Upper lobe of left lung (tissue), 4 donors: ENCODE results near the gene DGKA.

ENCODE experiments used
- EP300 ChIP-seq, 4 donors: sonication (generic); formaldehyde crosslinking; IDR thresholded peaks; one replicate each; pipeline ENCODE4 v1.5.1; 2017; ENCODE audit warnings: antibody characterized with exemption in 4 of 4, control low read depth in 2 of 4
- POLR2AphosphoS5 ChIP-seq, 2 donors: sonication (generic); formaldehyde crosslinking; IDR thresholded peaks; one replicate each; pipeline ENCODE4 v1.5.1; 2017; ENCODE audit warnings: antibody characterized with exemption in 2 of 2
- TF ChIP-seq, protein P1 (sequence below), 6 experiments: fragments of 450-650 bp in 4 of 6; fragments of 200-600 bp in 2 of 6; sonication (generic) in 2 of 6; IDR thresholded peaks; one replicate each; pipeline ENCODE4 v1.5.1; 2016 to 2019; ENCODE audit warnings: antibody characterized with exemption in 6 of 6

DNA sequence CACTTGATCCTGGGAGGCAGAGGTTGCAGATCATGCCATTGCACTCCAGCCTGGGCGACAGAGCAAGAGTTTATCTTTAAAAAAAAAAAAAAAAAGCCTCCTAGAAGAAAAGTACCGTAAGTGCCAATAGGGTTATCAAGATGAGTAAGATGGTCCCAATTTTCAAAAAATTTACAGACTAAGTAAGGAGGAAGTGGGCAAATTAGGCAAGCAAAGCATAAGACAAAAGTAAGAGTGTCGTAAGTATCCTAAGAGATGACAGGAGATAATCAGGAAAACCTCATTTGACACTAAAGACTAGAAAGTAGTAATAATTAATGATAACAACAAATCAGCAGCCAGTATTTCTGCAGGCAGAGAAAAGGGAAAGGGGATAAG, 15.5 kb upstream of the DGKA start:
- TF ChIP-seq, protein P1, sequence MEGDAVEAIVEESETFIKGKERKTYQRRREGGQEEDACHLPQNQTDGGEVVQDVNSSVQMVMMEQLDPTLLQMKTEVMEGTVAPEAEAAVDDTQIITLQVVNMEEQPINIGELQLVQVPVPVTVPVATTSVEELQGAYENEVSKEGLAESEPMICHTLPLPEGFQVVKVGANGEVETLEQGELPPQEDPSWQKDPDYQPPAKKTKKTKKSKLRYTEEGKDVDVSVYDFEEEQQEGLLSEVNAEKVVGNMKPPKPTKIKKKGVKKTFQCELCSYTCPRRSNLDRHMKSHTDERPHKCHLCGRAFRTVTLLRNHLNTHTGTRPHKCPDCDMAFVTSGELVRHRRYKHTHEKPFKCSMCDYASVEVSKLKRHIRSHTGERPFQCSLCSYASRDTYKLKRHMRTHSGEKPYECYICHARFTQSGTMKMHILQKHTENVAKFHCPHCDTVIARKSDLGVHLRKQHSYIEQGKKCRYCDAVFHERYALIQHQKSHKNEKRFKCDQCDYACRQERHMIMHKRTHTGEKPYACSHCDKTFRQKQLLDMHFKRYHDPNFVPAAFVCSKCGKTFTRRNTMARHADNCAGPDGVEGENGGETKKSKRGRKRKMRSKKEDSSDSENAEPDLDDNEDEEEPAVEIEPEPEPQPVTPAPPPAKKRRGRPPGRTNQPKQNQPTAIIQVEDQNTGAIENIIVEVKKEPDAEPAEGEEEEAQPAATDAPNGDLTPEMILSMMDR (IDR thresholded peaks at IDR 0.05): no peak
- TF ChIP-seq EP300 (IDR thresholded peaks at IDR 0.05): no peak
- TF ChIP-seq POLR2AphosphoS5 (IDR thresholded peaks at IDR 0.05): no peak
